Measurements from ENCODE around the gene KIRREL3.

GRCh38 chr11:126739499-126740145, 260.9 kb downstream of the KIRREL3 start:
- TF ChIP-seq CTCF (IDR thresholded peaks at IDR 0.05) = no peak
- TF ChIP-seq MEF2A (IDR thresholded peaks at IDR 0.05; ENCODE audit: borderline replicate concordance, low read depth) = no peak
- no peak for TF ChIP-seq REST (IDR thresholded peaks at IDR 0.05; ENCODE audit: low read depth, low read length)
- TF ChIP-seq EP300 (IDR thresholded peaks at IDR 0.05; ENCODE audit: borderline replicate concordance in 1 of 2, low read depth in 1 of 2, low read length in 1 of 2) = no peak
- no peak for TF ChIP-seq POLR2AphosphoS5 (IDR thresholded peaks at IDR 0.05; ENCODE audit: low read depth, low read length)
- TF ChIP-seq ZBTB33 (IDR thresholded peaks at IDR 0.05; ENCODE audit: borderline replicate concordance, low read depth) = no peak
- TF ChIP-seq RCOR1 (IDR thresholded peaks at IDR 0.05; ENCODE audit: low read length) = no peak
- 0 out of 2 replicates have a peak, but pooled peaks have one; percentile 12 for TF ChIP-seq JUND (IDR thresholded peaks at IDR 0.05)
- no peak for TF ChIP-seq GATA2 (CRISPR knock-in tag; IDR thresholded peaks at IDR 0.05)
- TF ChIP-seq RAD21 (IDR thresholded peaks at IDR 0.05; ENCODE audit: low read length) = no peak
- no peak for TF ChIP-seq FOXJ3 (CRISPR knock-in tag; IDR thresholded peaks at IDR 0.05)
- no peak for TF ChIP-seq IRF3 (IDR thresholded peaks at IDR 0.05; ENCODE audit: low read depth, low read length)

All from SK-N-SH (cell line).